ENCODE measurements around the gene CLDN7.
"Not testable (repeated sequence)": the region's sequence is repeated elsewhere in the genome, so short reads cannot be mapped to it uniquely, and the experiment has no call there.

Gene CLDN7

DNA sequence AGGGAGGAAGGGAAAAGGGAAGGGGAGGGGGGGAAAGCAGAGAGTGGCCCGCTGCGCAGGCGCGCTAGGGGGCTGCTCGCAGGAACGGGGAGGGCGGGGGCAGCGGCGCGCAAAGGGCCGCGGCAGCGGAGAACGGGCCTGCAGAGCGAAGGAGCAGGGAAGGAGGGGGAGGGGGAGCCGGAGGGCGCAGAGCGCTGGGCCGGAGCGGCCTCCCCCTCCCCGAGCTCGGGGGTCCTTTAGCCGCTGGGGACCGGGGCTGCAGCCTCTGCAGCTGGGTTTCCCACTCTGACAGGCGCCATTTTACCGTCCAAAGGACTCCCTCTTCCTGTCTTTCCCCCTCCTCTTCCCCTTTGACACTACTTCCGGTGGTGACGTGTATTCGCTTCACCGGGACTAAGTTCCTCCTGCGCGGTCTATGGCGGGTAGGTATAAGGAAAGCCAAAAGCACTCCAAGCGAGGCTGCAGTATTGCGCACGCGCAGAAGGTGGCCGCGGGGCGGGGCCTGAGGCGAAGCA lies 10.6 kb downstream of the CLDN7 start, which contains the start of gene CTDNEP1:
TSS of gene CTDNEP1 (minus strand) at position 74 of the 515 bp plus-strand sequence. CDS start 438 bp downstream, outside the sequence.
- peak within 1 kb of the TSS; percentile 80 for H3K4me3 ChIP-seq (ENCODE audit: insufficient read length, low read depth)
- TF ChIP-seq YY1 (IDR thresholded peaks at IDR 0.05; ENCODE audit: insufficient read depth, insufficient read length), result peak; percentile 75
- TF ChIP-seq SUZ12 (IDR thresholded peaks at IDR 0.05; ENCODE audit: extremely low read depth, insufficient read depth, insufficient read length), result no peak
- TF ChIP-seq ZNF274 (IDR thresholded peaks at IDR 0.05; ENCODE audit: low read depth, low read length), result no peak
- H3K36me3 ChIP-seq (ENCODE audit: insufficient read depth, insufficient read length, low read length), result peaks cover 41% of the 10 kb centered on the region
- peaks cover 4% of the 10 kb centered on the region for H3K4me1 ChIP-seq (ENCODE audit: insufficient read depth, insufficient read length)
- H3K9ac ChIP-seq (ENCODE audit: insufficient read length, low read depth), result peak within 1 kb of the TSS; percentile 93
- peak; percentile 95 for DNase-seq (ENCODE audit: low read depth, low spot score)
- no peaks in the 10 kb centered on the region for H3K9me3 ChIP-seq (ENCODE audit: insufficient read depth, low read length)
- H3K27me3 ChIP-seq (ENCODE audit: insufficient read depth, insufficient read length), result no peaks in the 10 kb centered on the region

DNA sequence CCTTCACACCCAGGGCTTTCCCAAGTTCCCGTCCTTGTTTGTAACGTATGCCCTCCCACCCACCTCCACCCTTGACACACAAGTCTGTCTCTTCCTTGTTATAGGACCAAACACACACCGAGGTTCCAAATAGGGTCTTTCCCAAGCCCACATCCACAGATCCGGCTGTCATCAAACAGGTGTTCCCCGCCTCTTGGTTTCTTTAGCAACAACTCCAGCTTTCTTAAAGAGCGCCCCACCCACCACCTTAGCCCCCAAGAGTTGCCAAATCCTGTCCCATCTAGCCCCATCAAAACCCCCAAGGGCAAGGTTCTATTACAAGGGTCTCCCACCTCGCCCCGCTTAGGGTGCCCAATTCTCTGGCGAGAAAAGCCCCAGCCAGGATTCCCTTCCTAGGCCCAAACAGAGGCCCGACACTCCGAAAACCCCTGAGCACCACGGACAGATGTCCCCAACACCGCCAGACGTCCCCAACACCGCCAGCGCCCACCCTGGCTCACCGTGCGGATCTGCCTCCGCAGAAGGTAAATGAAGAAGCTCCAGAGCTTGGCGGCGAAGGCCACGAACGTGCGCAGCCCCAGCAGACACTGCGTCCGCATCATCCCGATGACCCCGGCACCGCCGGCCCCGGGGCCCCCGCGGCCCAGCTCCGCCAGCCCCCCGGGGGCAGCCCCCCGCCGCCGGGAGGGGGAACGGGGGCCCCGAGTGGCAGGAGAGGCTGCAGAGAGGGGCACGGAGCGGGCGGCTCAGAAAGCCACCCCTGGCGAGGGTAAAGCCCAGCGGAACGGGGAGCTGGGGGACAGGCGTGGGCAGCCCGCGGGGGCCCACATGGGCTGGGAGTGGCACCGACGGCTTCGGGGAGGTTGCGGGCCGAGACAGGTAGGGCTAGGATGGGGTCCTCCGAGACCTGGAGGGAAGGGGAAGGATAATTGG lies 11.3 kb downstream of the CLDN7 start:
- no peak for DNase-seq (ENCODE audit: low read depth, low spot score)
- no peak for TF ChIP-seq ZNF274 (IDR thresholded peaks at IDR 0.05; ENCODE audit: low read depth, low read length)
- no peak for TF ChIP-seq SUZ12 (IDR thresholded peaks at IDR 0.05; ENCODE audit: extremely low read depth, insufficient read depth, insufficient read length)
- TF ChIP-seq YY1 (IDR thresholded peaks at IDR 0.05; ENCODE audit: insufficient read depth, insufficient read length), result no peak

GRCh38 chr17:7249830-7250229 lies 12.4 kb downstream of the CLDN7 start:
- Histone ChIP-seq H3K9me3 (ENCODE audit: insufficient read depth, low read length) (no peaks in the 10 kb centered on the region), H3K4me3 (ENCODE audit: insufficient read length, low read depth) (peak overlapping the region; percentile 72), H3K4me1 (ENCODE audit: insufficient read depth, insufficient read length) (peaks cover 4% of the 10 kb centered on the region), H3K36me3 (ENCODE audit: insufficient read depth, insufficient read length, low read length) (peaks cover 36% of the 10 kb centered on the region), H3K9ac (ENCODE audit: insufficient read length, low read depth) (peak overlapping the region; percentile 84), H3K27me3 (ENCODE audit: insufficient read depth, insufficient read length) (no peaks in the 10 kb centered on the region)
- DNase-seq (ENCODE audit: low read depth, low spot score), result no peak
- TF ChIP-seq YY1 (IDR thresholded peaks at IDR 0.05; ENCODE audit: insufficient read depth, insufficient read length) (no peak), ZNF274 (IDR thresholded peaks at IDR 0.05; ENCODE audit: low read depth, low read length) (no peak), SUZ12 (IDR thresholded peaks at IDR 0.05; ENCODE audit: extremely low read depth, insufficient read depth, insufficient read length) (no peak)

More for the DNA sequence above, 11.3 kb downstream of the CLDN7 start:
- Histone ChIP-seq H3K9me3 (ENCODE audit: insufficient read depth, low read length) (no peaks in the 10 kb centered on the region), H3K4me3 (ENCODE audit: insufficient read length, low read depth) (peak overlapping the region; percentile 72), H3K27me3 (ENCODE audit: insufficient read depth, insufficient read length) (no peaks in the 10 kb centered on the region), H3K4me1 (ENCODE audit: insufficient read depth, insufficient read length) (peaks cover 4% of the 10 kb centered on the region), H3K36me3 (ENCODE audit: insufficient read depth, insufficient read length, low read length) (peaks cover 41% of the 10 kb centered on the region), H3K9ac (ENCODE audit: insufficient read length, low read depth) (peak overlapping the region; percentile 84)

DNA sequence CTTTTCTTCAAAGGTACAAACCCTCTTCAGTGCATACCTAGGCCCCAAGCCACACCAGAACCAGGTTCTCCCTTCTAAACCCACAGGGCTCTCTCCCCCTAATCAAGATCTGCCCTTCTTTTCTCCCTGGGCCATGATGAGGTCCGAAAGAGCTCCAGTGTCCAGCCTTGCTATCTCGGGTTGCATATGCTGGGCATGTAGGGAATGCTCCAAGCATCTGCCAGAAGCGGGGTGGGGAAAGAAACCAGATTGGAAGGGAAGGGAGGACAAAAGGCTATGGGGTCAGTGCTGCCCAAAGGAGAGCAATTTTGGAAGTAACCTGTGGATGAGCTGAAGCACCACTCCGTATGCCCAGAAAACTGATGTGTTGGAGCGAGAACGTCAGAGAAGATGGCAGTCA lies 13.1 kb downstream of the CLDN7 start:
- DNase-seq (ENCODE audit: low read depth, low spot score), result no peak
- Histone ChIP-seq H3K4me3 (ENCODE audit: insufficient read length, low read depth) (no peak overlapping the region), H3K9me3 (ENCODE audit: insufficient read depth, low read length) (no peaks in the 10 kb centered on the region), H3K36me3 (ENCODE audit: insufficient read depth, insufficient read length, low read length) (peaks cover 35% of the 10 kb centered on the region), H3K9ac (ENCODE audit: insufficient read length, low read depth) (no peak overlapping the region), H3K4me1 (ENCODE audit: insufficient read depth, insufficient read length) (peaks cover 4% of the 10 kb centered on the region), H3K27me3 (ENCODE audit: insufficient read depth, insufficient read length) (no peaks in the 10 kb centered on the region)
- no peak for TF ChIP-seq SUZ12 (IDR thresholded peaks at IDR 0.05; ENCODE audit: extremely low read depth, insufficient read depth, insufficient read length)
- TF ChIP-seq ZNF274 (IDR thresholded peaks at IDR 0.05; ENCODE audit: low read depth, low read length), result no peak
- TF ChIP-seq YY1 (IDR thresholded peaks at IDR 0.05; ENCODE audit: insufficient read depth, insufficient read length), result no peak

GRCh38 chr17:7248796-7249195 lies 13.5 kb downstream of the CLDN7 start:
- no peaks in the 10 kb centered on the region for H3K27me3 ChIP-seq (ENCODE audit: insufficient read depth, insufficient read length)
- peaks cover 36% of the 10 kb centered on the region for H3K36me3 ChIP-seq (ENCODE audit: insufficient read depth, insufficient read length, low read length)
- H3K4me1 ChIP-seq (ENCODE audit: insufficient read depth, insufficient read length), result peaks cover 4% of the 10 kb centered on the region
- H3K9me3 ChIP-seq (ENCODE audit: insufficient read depth, low read length), result no peaks in the 10 kb centered on the region
- no peak overlapping the region for H3K9ac ChIP-seq (ENCODE audit: insufficient read length, low read depth)
- TF ChIP-seq SUZ12 (IDR thresholded peaks at IDR 0.05; ENCODE audit: extremely low read depth, insufficient read depth, insufficient read length), result no peak
- no peak for TF ChIP-seq YY1 (IDR thresholded peaks at IDR 0.05; ENCODE audit: insufficient read depth, insufficient read length)
- no peak for TF ChIP-seq ZNF274 (IDR thresholded peaks at IDR 0.05; ENCODE audit: low read depth, low read length)
- DNase-seq (ENCODE audit: low read depth, low spot score), result no peak
- H3K4me3 ChIP-seq (ENCODE audit: insufficient read length, low read depth), result no peak overlapping the region

- TF ChIP-seq YY1 (IDR thresholded peaks at IDR 0.05; ENCODE audit: insufficient read depth, insufficient read length) (no peak), SUZ12 (IDR thresholded peaks at IDR 0.05; ENCODE audit: extremely low read depth, insufficient read depth, insufficient read length) (no peak), ZNF274 (IDR thresholded peaks at IDR 0.05; ENCODE audit: low read depth, low read length) (no peak)
- Histone ChIP-seq H3K27me3 (ENCODE audit: insufficient read depth, insufficient read length) (no peaks in the 10 kb centered on the region), H3K9me3 (ENCODE audit: insufficient read depth, low read length) (no peaks in the 10 kb centered on the region), H3K4me3 (ENCODE audit: insufficient read length, low read depth) (no peak overlapping the region), H3K4me1 (ENCODE audit: insufficient read depth, insufficient read length) (peaks cover 4% of the 10 kb centered on the region), H3K9ac (ENCODE audit: insufficient read length, low read depth) (no peak overlapping the region), H3K36me3 (ENCODE audit: insufficient read depth, insufficient read length, low read length) (peaks cover 32% of the 10 kb centered on the region)
- no peak for DNase-seq (ENCODE audit: low read depth, low spot score)
Observed at GRCh38 chr17:7246779-7247178, 15.5 kb downstream of the CLDN7 start.

DNA sequence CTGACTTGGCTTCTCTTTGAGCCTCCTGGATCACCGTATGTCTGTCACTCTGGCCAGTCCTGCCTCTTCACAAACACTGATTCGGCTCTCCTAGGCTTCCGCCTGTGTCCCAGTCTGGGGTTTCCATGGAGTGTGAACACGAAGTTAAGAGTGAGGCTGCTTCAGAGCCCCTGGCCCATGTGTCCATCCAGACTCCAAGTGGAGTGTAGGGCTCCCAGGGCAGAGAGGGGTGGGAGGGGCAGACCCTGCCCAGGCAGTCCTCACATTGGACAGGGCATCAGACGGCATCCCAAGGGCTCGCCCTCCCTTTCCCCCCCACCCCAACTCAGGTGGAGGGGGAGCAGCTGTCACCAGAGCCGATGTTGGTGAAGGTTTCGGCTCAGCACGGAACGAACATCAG lies 18.4 kb downstream of the CLDN7 start:
- H3K4me1 ChIP-seq (ENCODE audit: insufficient read depth, insufficient read length); H3K4me3 ChIP-seq (ENCODE audit: insufficient read length, low read depth); H3K27me3 ChIP-seq (ENCODE audit: insufficient read depth, insufficient read length); H3K9me3 ChIP-seq (ENCODE audit: insufficient read depth, low read length); H3K9ac ChIP-seq (ENCODE audit: insufficient read length, low read depth); DNase-seq (ENCODE audit: low read depth, low spot score): not testable (repeated sequence)
- peaks cover 39% of the 10 kb centered on the region for H3K36me3 ChIP-seq (ENCODE audit: insufficient read depth, insufficient read length, low read length)
